ENCODE measurements around the gene WDR3.
A peak's percentile ranks its signal among the peaks of the same experiment; 100 is the strongest.

Gene WDR3

GRCh38 chr1:117930484-117930883, 945 bp downstream of the WDR3 start:
- in situ Hi-C loops (cut with HindIII; ENCODE audit: low sequenced_read_pairs) = no loop called here
- TF ChIP-seq, protein P1, sequence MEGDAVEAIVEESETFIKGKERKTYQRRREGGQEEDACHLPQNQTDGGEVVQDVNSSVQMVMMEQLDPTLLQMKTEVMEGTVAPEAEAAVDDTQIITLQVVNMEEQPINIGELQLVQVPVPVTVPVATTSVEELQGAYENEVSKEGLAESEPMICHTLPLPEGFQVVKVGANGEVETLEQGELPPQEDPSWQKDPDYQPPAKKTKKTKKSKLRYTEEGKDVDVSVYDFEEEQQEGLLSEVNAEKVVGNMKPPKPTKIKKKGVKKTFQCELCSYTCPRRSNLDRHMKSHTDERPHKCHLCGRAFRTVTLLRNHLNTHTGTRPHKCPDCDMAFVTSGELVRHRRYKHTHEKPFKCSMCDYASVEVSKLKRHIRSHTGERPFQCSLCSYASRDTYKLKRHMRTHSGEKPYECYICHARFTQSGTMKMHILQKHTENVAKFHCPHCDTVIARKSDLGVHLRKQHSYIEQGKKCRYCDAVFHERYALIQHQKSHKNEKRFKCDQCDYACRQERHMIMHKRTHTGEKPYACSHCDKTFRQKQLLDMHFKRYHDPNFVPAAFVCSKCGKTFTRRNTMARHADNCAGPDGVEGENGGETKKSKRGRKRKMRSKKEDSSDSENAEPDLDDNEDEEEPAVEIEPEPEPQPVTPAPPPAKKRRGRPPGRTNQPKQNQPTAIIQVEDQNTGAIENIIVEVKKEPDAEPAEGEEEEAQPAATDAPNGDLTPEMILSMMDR (IDR thresholded peaks at IDR 0.05; ENCODE audit: low read depth, low read length, missing control alignments) = no peak
- DNase-seq (ENCODE audit: low read depth) = no peak

DNA sequence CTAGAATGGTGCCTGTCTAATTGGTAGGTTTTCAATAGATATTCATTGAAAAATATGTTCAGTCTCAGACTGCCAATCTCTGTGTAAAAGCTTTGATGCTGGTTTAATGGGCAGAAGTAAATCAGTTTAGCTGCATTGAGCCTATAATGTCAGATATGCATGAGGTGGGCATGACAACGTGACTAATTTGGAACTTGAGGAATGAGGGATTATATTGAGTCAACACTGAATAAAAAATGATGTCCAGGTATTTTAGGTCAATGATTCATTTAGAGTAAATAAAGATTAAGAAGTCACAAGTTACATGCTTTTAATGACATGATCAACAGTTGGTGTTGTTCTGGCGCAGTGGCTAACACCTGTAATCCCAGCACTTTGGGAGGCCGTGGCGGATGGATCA, 3.0 kb downstream of the WDR3 start:
- in situ Hi-C loops (cut with HindIII; ENCODE audit: low sequenced_read_pairs) = no loop called here
- TF ChIP-seq, protein P1 (IDR thresholded peaks at IDR 0.05; ENCODE audit: low read depth, low read length, missing control alignments) = no peak
- no peak overlapping the region for H3K4me3 ChIP-seq (ENCODE audit: low read depth, low read length)
- DNase-seq (ENCODE audit: low read depth) = no peak

More at GRCh38 chr1:117930484-117930883, 945 bp downstream of the WDR3 start:
- peak overlapping the region; percentile 74 for H3K4me3 ChIP-seq (ENCODE audit: low read depth, low read length)

- in situ Hi-C loops (cut with HindIII; ENCODE audit: low sequenced_read_pairs) = no loop called here
- TF ChIP-seq, protein P1 (IDR thresholded peaks at IDR 0.05; ENCODE audit: low read depth, low read length, missing control alignments) = no peak
- no peak for DNase-seq (ENCODE audit: low read depth)
- H3K4me3 ChIP-seq (ENCODE audit: low read depth, low read length) = no peak overlapping the region
These were observed 4.2 kb downstream of the WDR3 start for GRCh38 chr1:117933769-117934168.

DNA sequence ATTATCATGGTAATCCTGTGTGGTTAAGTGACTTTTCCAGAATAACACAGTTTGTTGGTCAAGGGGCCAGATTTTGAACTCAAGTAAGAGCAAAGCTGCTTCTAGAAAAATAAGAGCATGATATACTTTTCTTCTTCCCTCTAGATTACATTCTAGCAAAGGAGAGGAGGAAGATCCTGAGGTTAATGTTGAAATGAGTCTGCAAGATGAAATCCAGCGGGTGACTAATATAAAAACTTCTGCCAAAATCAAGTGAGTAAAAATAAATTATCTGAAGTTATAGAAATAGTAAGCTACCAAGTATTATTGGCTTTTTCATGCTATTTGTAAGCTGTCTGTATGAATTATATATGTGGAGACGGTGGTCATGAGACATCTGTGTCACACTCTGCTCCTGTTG, 12.8 kb downstream of the WDR3 start:
- in situ Hi-C loops (cut with HindIII; ENCODE audit: low sequenced_read_pairs) = no loop called here

DNA sequence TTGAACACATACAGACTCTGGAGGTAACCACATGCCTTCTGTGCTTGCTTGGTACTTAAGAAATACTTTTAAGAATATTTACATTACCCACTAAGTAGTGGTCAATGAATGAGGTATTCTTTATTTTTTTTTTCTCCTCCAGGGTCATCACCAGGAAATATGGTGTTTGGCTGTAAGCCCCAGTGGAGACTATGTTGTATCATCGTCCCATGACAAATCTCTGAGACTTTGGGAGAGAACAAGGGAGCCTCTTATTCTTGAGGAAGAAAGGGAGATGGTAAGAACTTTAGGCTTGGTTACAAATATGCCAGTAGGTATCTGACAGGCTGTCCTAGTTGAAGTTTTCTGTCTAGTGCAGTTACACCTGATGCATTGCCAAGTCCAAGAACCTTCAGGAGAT, 22.8 kb downstream of the WDR3 start:
- H3K4me3 ChIP-seq (ENCODE audit: low read depth, low read length) = no peak overlapping the region
- TF ChIP-seq, protein P1 (IDR thresholded peaks at IDR 0.05; ENCODE audit: low read depth, low read length, missing control alignments) = no peak
- no peak for DNase-seq (ENCODE audit: low read depth)
- in situ Hi-C loops (cut with HindIII; ENCODE audit: low sequenced_read_pairs) = no loop called here

More for the DNA sequence above, 12.8 kb downstream of the WDR3 start:
- no peak for DNase-seq (ENCODE audit: low read depth)
- no peak overlapping the region for H3K4me3 ChIP-seq (ENCODE audit: low read depth, low read length)
- TF ChIP-seq, protein P1 (IDR thresholded peaks at IDR 0.05; ENCODE audit: low read depth, low read length, missing control alignments) = no peak

DNA sequence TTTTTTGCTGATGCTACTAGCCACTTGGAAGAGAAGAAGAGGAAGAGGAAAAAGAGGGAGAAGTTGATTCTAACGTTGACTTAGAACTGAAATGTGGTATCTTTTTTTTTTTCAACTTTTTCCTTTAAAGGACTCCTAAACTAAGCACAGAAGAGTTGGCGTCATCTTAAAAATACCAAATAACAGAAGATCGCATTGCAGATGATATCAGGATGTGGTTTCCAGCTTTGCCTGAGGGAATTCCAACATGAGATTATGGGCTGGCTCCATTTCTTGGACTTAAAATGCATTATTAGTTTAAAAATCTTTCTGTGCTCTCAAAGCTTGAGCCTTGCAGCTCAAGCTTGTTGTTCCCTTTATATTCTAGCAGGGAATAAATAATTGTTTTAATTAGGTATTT, 29.8 kb downstream of the WDR3 start:
- in situ Hi-C loops (cut with HindIII; ENCODE audit: low sequenced_read_pairs) = no loop called here
- H3K4me3 ChIP-seq (ENCODE audit: low read depth, low read length) = no peak overlapping the region
- TF ChIP-seq, protein P1 (IDR thresholded peaks at IDR 0.05; ENCODE audit: low read depth, low read length, missing control alignments) = no peak
- DNase-seq (ENCODE audit: low read depth) = peak; percentile 9

All from astrocyte of the cerebellum (primary cell).